Adrenal gland (tissue), 5 donors: ENCODE data around the gene RGS6.

Source experiments
- POLR2A ChIP-seq, 2 donors: fragments of 450-650 bp; IDR thresholded peaks; one replicate each; pipeline ENCODE4 v1.6.1; 2017; ENCODE audit warnings: antibody characterized with exemption in 2 of 2, mild to moderate bottlenecking in 2 of 2, moderate library complexity in 1 of 2
- TF ChIP-seq, protein P1 (sequence below), 6 experiments: fragments of 450-650 bp in 4 of 6; fragments of 200-600 bp in 2 of 6; sonication (generic) in 1 of 6; IDR thresholded peaks; 1 replicate in 5 of 6; 2 replicates in 1 of 6; pipeline versions ENCODE4 v1.5.1 to v1.8.0; 2016 to 2021; ENCODE audit warnings: antibody characterized with exemption in 6 of 6, mild to moderate bottlenecking in 2 of 6, moderate library complexity in 1 of 6
- donor health status: DM: no; HTN: no; CAD: no.

DNA sequence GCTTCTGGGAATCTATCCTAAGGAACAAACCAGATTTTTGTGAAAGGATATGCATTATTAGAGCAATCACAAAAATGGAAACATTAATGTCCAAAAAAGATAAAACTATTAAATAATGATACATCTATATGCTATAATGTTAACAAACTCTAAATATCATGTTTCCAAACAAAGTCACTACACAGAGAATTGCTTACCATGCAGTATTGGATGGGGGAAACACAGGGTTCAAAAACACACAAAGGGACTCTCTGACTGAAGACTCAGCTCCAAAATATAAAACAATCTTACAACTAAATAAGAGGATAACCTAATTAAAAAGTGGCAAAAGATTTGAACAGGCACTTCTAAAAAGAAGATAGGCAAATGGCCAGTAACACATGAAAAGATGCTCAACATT lies 657.4 kb downstream of the RGS6 start:
- TF ChIP-seq, protein P1, sequence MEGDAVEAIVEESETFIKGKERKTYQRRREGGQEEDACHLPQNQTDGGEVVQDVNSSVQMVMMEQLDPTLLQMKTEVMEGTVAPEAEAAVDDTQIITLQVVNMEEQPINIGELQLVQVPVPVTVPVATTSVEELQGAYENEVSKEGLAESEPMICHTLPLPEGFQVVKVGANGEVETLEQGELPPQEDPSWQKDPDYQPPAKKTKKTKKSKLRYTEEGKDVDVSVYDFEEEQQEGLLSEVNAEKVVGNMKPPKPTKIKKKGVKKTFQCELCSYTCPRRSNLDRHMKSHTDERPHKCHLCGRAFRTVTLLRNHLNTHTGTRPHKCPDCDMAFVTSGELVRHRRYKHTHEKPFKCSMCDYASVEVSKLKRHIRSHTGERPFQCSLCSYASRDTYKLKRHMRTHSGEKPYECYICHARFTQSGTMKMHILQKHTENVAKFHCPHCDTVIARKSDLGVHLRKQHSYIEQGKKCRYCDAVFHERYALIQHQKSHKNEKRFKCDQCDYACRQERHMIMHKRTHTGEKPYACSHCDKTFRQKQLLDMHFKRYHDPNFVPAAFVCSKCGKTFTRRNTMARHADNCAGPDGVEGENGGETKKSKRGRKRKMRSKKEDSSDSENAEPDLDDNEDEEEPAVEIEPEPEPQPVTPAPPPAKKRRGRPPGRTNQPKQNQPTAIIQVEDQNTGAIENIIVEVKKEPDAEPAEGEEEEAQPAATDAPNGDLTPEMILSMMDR (IDR thresholded peaks at IDR 0.05), result no peak
- TF ChIP-seq POLR2A (IDR thresholded peaks at IDR 0.05), result no peak
